ENCODE data around the gene SPAG16.
A peak's percentile ranks its signal among the peaks of the same experiment; 100 is the strongest.
"Not testable (repeated sequence)": the region's sequence is repeated elsewhere in the genome, so short reads cannot be mapped to it uniquely, and the experiment has no call there.

The SPAG16 gene

GRCh38 chr2:213249502-213249901 is 34.8 kb upstream of the SPAG16 start:
- in situ Hi-C loops (cut with MboI; ENCODE audit: low sequenced_read_pairs), result no loop called here
- H3K4me1 ChIP-seq, result peaks cover 14% of the 10 kb centered on the region
- H3K4me3 ChIP-seq, result no peak overlapping the region

GRCh38 chr2:213251618-213252017 is 32.6 kb upstream of the SPAG16 start:
- no peak overlapping the region for H3K4me3 ChIP-seq
- no peaks in the 10 kb centered on the region for H3K27me3 ChIP-seq (ENCODE audit: low read depth)
- peaks cover 14% of the 10 kb centered on the region for H3K4me1 ChIP-seq
- H3K36me3 ChIP-seq (replicated peaks), result no peaks in the 10 kb centered on the region
- DNase-seq (ENCODE audit: low spot score in 2 of 2), result peak; percentile 32 to 80
- no peaks in the 10 kb centered on the region for H3K9me3 ChIP-seq
- in situ Hi-C loops (cut with MboI; ENCODE audit: low sequenced_read_pairs), result no loop called here

More at GRCh38 chr2:213249502-213249901, 34.8 kb upstream of the SPAG16 start:
- no peaks in the 10 kb centered on the region for H3K27me3 ChIP-seq (ENCODE audit: low read depth)
- no peaks in the 10 kb centered on the region for H3K36me3 ChIP-seq (replicated peaks)
- no peak for DNase-seq (ENCODE audit: low spot score in 2 of 2)
- no peaks in the 10 kb centered on the region for H3K9me3 ChIP-seq

GRCh38 chr2:213252206-213252605 is 32.1 kb upstream of the SPAG16 start:
- no peaks in the 10 kb centered on the region for H3K27me3 ChIP-seq (ENCODE audit: low read depth)
- in situ Hi-C loops (cut with MboI; ENCODE audit: low sequenced_read_pairs), result no loop called here

GRCh38 chr2:213253162-213253561 is 31.1 kb upstream of the SPAG16 start:
- H3K9me3 ChIP-seq, result no peaks in the 10 kb centered on the region
- H3K4me1 ChIP-seq, result peaks cover 14% of the 10 kb centered on the region
- DNase-seq (ENCODE audit: low spot score in 2 of 2), result peak in 1 of 2 experiments; percentile 28
- no peaks in the 10 kb centered on the region for H3K27me3 ChIP-seq (ENCODE audit: low read depth)
- no peak overlapping the region for H3K4me3 ChIP-seq
- H3K36me3 ChIP-seq (replicated peaks), result no peaks in the 10 kb centered on the region
- in situ Hi-C loops (cut with MboI; ENCODE audit: low sequenced_read_pairs), result no loop called here

More at GRCh38 chr2:213252206-213252605, 32.1 kb upstream of the SPAG16 start:
- Histone ChIP-seq H3K9me3 (no peaks in the 10 kb centered on the region), H3K36me3 (replicated peaks) (no peaks in the 10 kb centered on the region), H3K4me3 (no peak overlapping the region), H3K4me1 (peaks cover 14% of the 10 kb centered on the region)
- DNase-seq (ENCODE audit: low spot score in 2 of 2), result peak in 1 of 2 experiments; percentile 84

GRCh38 chr2:213259266-213259665 is 25.0 kb upstream of the SPAG16 start:
- in situ Hi-C loops (cut with MboI; ENCODE audit: low sequenced_read_pairs), result no loop called here
- no peak overlapping the region for H3K4me3 ChIP-seq
- H3K9me3 ChIP-seq, result no peaks in the 10 kb centered on the region
- H3K36me3 ChIP-seq (replicated peaks), result no peaks in the 10 kb centered on the region
- H3K4me1 ChIP-seq, result no peaks in the 10 kb centered on the region
- DNase-seq (ENCODE audit: low spot score in 2 of 2), result no peak
- H3K27me3 ChIP-seq (ENCODE audit: low read depth), result no peaks in the 10 kb centered on the region

GRCh38 chr2:213261237-213261636 is 23.0 kb upstream of the SPAG16 start:
- no peaks in the 10 kb centered on the region for H3K27me3 ChIP-seq (ENCODE audit: low read depth)
- H3K4me1 ChIP-seq, result no peaks in the 10 kb centered on the region
- H3K4me3 ChIP-seq, result no peak overlapping the region
- no peaks in the 10 kb centered on the region for H3K36me3 ChIP-seq (replicated peaks)
- DNase-seq (ENCODE audit: low spot score in 2 of 2), result no peak
- in situ Hi-C loops (cut with MboI; ENCODE audit: low sequenced_read_pairs), result no loop called here
- no peaks in the 10 kb centered on the region for H3K9me3 ChIP-seq

- Histone ChIP-seq H3K9me3 (no peaks in the 10 kb centered on the region), H3K27me3 (ENCODE audit: low read depth) (no peaks in the 10 kb centered on the region), H3K36me3 (replicated peaks) (no peaks in the 10 kb centered on the region), H3K4me3 (no peak overlapping the region), H3K4me1 (no peaks in the 10 kb centered on the region)
- DNase-seq (ENCODE audit: low spot score in 2 of 2), result no peak
- in situ Hi-C loops (cut with MboI; ENCODE audit: low sequenced_read_pairs), result no loop called here
Observed at GRCh38 chr2:213261715-213262114, 22.5 kb upstream of the SPAG16 start.

- DNase-seq (ENCODE audit: low spot score in 2 of 2), result no peak
- no peaks in the 10 kb centered on the region for H3K9me3 ChIP-seq
- H3K4me3 ChIP-seq, result no peak overlapping the region
- no peaks in the 10 kb centered on the region for H3K36me3 ChIP-seq (replicated peaks)
- H3K27me3 ChIP-seq (ENCODE audit: low read depth), result no peaks in the 10 kb centered on the region
- in situ Hi-C loops (cut with MboI; ENCODE audit: low sequenced_read_pairs), result no loop called here
- no peaks in the 10 kb centered on the region for H3K4me1 ChIP-seq
Observed at GRCh38 chr2:213265679-213266078, 18.6 kb upstream of the SPAG16 start.

- Histone ChIP-seq H3K36me3 (replicated peaks) (no peaks in the 10 kb centered on the region), H3K4me1 (no peaks in the 10 kb centered on the region), H3K4me3 (no peak overlapping the region), H3K27me3 (ENCODE audit: low read depth) (no peaks in the 10 kb centered on the region), H3K9me3 (no peaks in the 10 kb centered on the region)
- in situ Hi-C loops (cut with MboI; ENCODE audit: low sequenced_read_pairs), result no loop called here
- no peak for DNase-seq (ENCODE audit: low spot score in 2 of 2)
Observed at GRCh38 chr2:213266421-213266820, 17.8 kb upstream of the SPAG16 start.

- in situ Hi-C loops (cut with MboI; ENCODE audit: low sequenced_read_pairs), result no loop called here
- H3K9me3 ChIP-seq, result peaks cover 2% of the 10 kb centered on the region
- DNase-seq (ENCODE audit: low spot score in 2 of 2), result no peak
Observed at GRCh38 chr2:213271947-213272346, 12.3 kb upstream of the SPAG16 start.

GRCh38 chr2:213274143-213274542 is 10.1 kb upstream of the SPAG16 start:
- peaks cover 2% of the 10 kb centered on the region for H3K9me3 ChIP-seq
- DNase-seq (ENCODE audit: low spot score in 2 of 2), result no peak
- H3K27me3 ChIP-seq (ENCODE audit: low read depth), result no peaks in the 10 kb centered on the region
- H3K4me1 ChIP-seq, result no peaks in the 10 kb centered on the region
- H3K4me3 ChIP-seq, result no peak overlapping the region
- in situ Hi-C loops (cut with MboI; ENCODE audit: low sequenced_read_pairs), result no loop called here
- no peaks in the 10 kb centered on the region for H3K36me3 ChIP-seq (replicated peaks)

More at GRCh38 chr2:213271947-213272346, 12.3 kb upstream of the SPAG16 start:
- no peak overlapping the region for H3K4me3 ChIP-seq
- no peaks in the 10 kb centered on the region for H3K4me1 ChIP-seq
- H3K27me3 ChIP-seq (ENCODE audit: low read depth), result no peaks in the 10 kb centered on the region
- no peaks in the 10 kb centered on the region for H3K36me3 ChIP-seq (replicated peaks)

- Histone ChIP-seq H3K4me1 (no peaks in the 10 kb centered on the region), H3K4me3 (no peak overlapping the region), H3K27me3 (ENCODE audit: low read depth) (no peaks in the 10 kb centered on the region), H3K36me3 (replicated peaks) (no peaks in the 10 kb centered on the region), H3K9me3 (peaks cover 2% of the 10 kb centered on the region)
- no peak for DNase-seq (ENCODE audit: low spot score in 2 of 2)
- in situ Hi-C loops (cut with MboI; ENCODE audit: low sequenced_read_pairs), result no loop called here
Observed at GRCh38 chr2:213275265-213275664, 9.0 kb upstream of the SPAG16 start.

- in situ Hi-C loops (cut with MboI; ENCODE audit: low sequenced_read_pairs); H3K36me3 ChIP-seq (replicated peaks); H3K4me1 ChIP-seq; H3K9me3 ChIP-seq; DNase-seq (ENCODE audit: low spot score in 2 of 2); H3K27me3 ChIP-seq (ENCODE audit: low read depth); H3K4me3 ChIP-seq: not testable (repeated sequence)
Observed at GRCh38 chr2:213277134-213277533, 7.1 kb upstream of the SPAG16 start.

GRCh38 chr2:213279116-213279620 is 5.1 kb upstream of the SPAG16 start:
- Histone ChIP-seq H3K4me1 (no peaks in the 10 kb centered on the region), H3K36me3 (replicated peaks) (no peaks in the 10 kb centered on the region), H3K9me3 (peaks cover 2% of the 10 kb centered on the region), H3K4me3 (no peak overlapping the region), H3K27me3 (ENCODE audit: low read depth) (no peaks in the 10 kb centered on the region)
- in situ Hi-C loops (cut with MboI; ENCODE audit: low sequenced_read_pairs), result no loop called here
- no peak for DNase-seq (ENCODE audit: low spot score in 2 of 2)

GRCh38 chr2:213279971-213280370 is 4.3 kb upstream of the SPAG16 start:
- Histone ChIP-seq H3K4me3 (no peak overlapping the region), H3K4me1 (no peaks in the 10 kb centered on the region), H3K36me3 (replicated peaks) (no peaks in the 10 kb centered on the region), H3K27me3 (ENCODE audit: low read depth) (no peaks in the 10 kb centered on the region), H3K9me3 (peaks cover 2% of the 10 kb centered on the region)
- in situ Hi-C loops (cut with MboI; ENCODE audit: low sequenced_read_pairs), result no loop called here
- no peak for DNase-seq (ENCODE audit: low spot score in 2 of 2)
